HCT116 (cell line): Measurements from ENCODE around the gene MAP4K4. TPM values are rescaled to one million over a fixed set of nuclear protein-coding genes. Genes with fewer than 3 reads are reported as not detected.

Experiments
- ATAC-seq: fragments of 200-7000 bp; cut with Tn5 transposase; 2 replicates; pipeline ENCODE4 v1.9.1; 2020; ENCODE audit warnings: mild to moderate bottlenecking, moderate library complexity
- BruUV-seq: library from RNA; stranded (reverse); fragments of 400-500 nt; replicated peaks from 2 replicates; lab custom pipeline; 2021; lab: Mats Ljungman, UMichigan
- CTCF ChIA-PET: fragments of 300-600 bp; sonication (Branson Sonifier 250); formaldehyde crosslinking; loops from one replicate; lab custom pipeline; 2021; ENCODE audit warnings: antibody characterized with exemption; lab: Charles Lee
- POLR2A ChIA-PET: fragments of 300-600, 350-600 bp; sonication (Branson Sonifier 250); formaldehyde crosslinking; loops from one replicate; lab custom pipeline; 2021; ENCODE audit warnings: antibody characterized with exemption; lab: Charles Lee
- RAD21 ChIA-PET, 2 experiments: fragments of 300-600 bp; sonication (Branson Sonifier 250); formaldehyde crosslinking; loops; one replicate each; lab custom pipeline; 2023; ENCODE audit warnings: low total read pairs in 2 of 2; ENCODE audit not compliant: uncharacterized antibody in 2 of 2, unreplicated experiment in 2 of 2, low non-redundant PET in 1 of 2; lab: Charles Lee
- DNase-seq: peaks from one replicate; pipeline ENCODE4 v3.0.0-alpha.2; 2010; ENCODE audit warnings: low read depth, low spot score
- H2AFZ ChIP-seq: fragments of 200-600 bp; shearing (Covaris generic), sonication (generic); 2 replicates; pipeline ENCODE4 v1.6.1; 2017; ENCODE audit warnings: low read depth, mixed run types, mixed read lengths, antibody characterized with exemption, low read length; ENCODE audit not compliant: poor library complexity, severe bottlenecking
- H3K27ac ChIP-seq: 2 replicates; pipeline ENCODE4 v1.5.1; 2012; ENCODE audit warnings: low read depth, low read length
- H3K27me3 ChIP-seq: fragments of 200-600 bp; sonication (generic); 2 replicates; pipeline ENCODE4 v1.6.1; 2016; ENCODE audit warnings: mixed run types, low read length, mixed read lengths; ENCODE audit not compliant: insufficient read depth
- H3K36me3 ChIP-seq, 2 experiments: fragments of 200-500 bp in 1 of 2; fragments of 200-600 bp in 1 of 2; sonication (Bioruptor generic) in 1 of 2; sonication (generic) in 1 of 2; 2 replicates each; pipeline versions ENCODE4 v1.5.1 to v1.6.1; 2014 to 2016; ENCODE audit warnings: low read length in 2 of 2, inconsistent platforms in 1 of 2, mixed read lengths in 1 of 2, mixed run types in 1 of 2; ENCODE audit not compliant: insufficient read depth in 2 of 2, control insufficient read depth in 1 of 2
- H3K4me1 ChIP-seq, 2 experiments: fragments of 200-600 bp in 1 of 2; sonication (generic) in 1 of 2; 2 replicates each; pipeline versions ENCODE4 v1.5.1 to v1.6.1; 2012 to 2017; ENCODE audit warnings: low read length in 2 of 2, inconsistent platforms in 1 of 2, mild to moderate bottlenecking in 1 of 2, mixed read lengths in 1 of 2, mixed run types in 1 of 2, moderate library complexity in 1 of 2; ENCODE audit not compliant: insufficient read depth in 2 of 2, control insufficient read depth in 1 of 2
- H3K4me2 ChIP-seq: fragments of 200-600 bp; sonication (generic); 2 replicates; pipeline ENCODE4 v1.6.1; 2017; ENCODE audit warnings: mixed run types, low read length, mixed read lengths
- H3K4me3 ChIP-seq, 2 experiments: fragments of 200-600 bp in 1 of 2; sonication (generic) in 1 of 2; replicated peaks in 1 of 2; 2 replicates each; pipeline ENCODE4 v1.5.1; 2011 to 2016; ENCODE audit warnings: low read length in 2 of 2, control low read depth in 1 of 2, low read depth in 1 of 2, mild to moderate bottlenecking in 1 of 2, mixed read lengths in 1 of 2, mixed run types in 1 of 2
- H3K79me2 ChIP-seq: fragments of 200-600 bp; sonication (generic); 2 replicates; pipeline ENCODE4 v1.6.1; 2017; ENCODE audit warnings: mild to moderate bottlenecking, mixed run types, low read length, moderate library complexity, mixed read lengths; ENCODE audit not compliant: insufficient read depth
- H3K9ac ChIP-seq: fragments of 200-600 bp; sonication (generic); 2 replicates; pipeline ENCODE4 v1.6.1; 2016; ENCODE audit warnings: low read length, mixed read lengths
- H3K9me2 ChIP-seq: fragments of 200-600 bp; sonication (generic), shearing (Covaris generic); 2 replicates; pipeline ENCODE4 v1.6.1; 2017; ENCODE audit warnings: mixed run types, mild to moderate bottlenecking, moderate library complexity; ENCODE audit not compliant: insufficient read depth
- H3K9me3 ChIP-seq, 2 experiments: fragments of 200-500 bp in 1 of 2; fragments of 200-600 bp in 1 of 2; sonication (Bioruptor generic) in 1 of 2; sonication (generic) in 1 of 2; 2 replicates each; pipeline ENCODE4 v1.6.1; 2014 to 2017; ENCODE audit warnings: low read length in 2 of 2, mixed read lengths in 2 of 2, inconsistent platforms in 1 of 2, low read depth in 1 of 2, mild to moderate bottlenecking in 1 of 2, mixed run types in 1 of 2, moderate library complexity in 1 of 2; ENCODE audit not compliant: control insufficient read depth in 1 of 2, insufficient read depth in 1 of 2
- H4K20me1 ChIP-seq: fragments of 200-600 bp; sonication (generic), shearing (Covaris generic); 2 replicates; pipeline ENCODE4 v1.6.1; 2017; ENCODE audit warnings: mixed run types, mild to moderate bottlenecking, moderate library complexity; ENCODE audit not compliant: insufficient read depth
- ATF3 ChIP-seq: IDR thresholded peaks from 2 replicates; pipeline ENCODE4 v1.6.1; 2012
- CEBPB ChIP-seq: IDR thresholded peaks from 2 replicates; pipeline ENCODE4 v1.6.1; 2012; ENCODE audit warnings: low read depth
- EZH2 ChIP-seq: fragments of 200-600 bp; sonication (generic); IDR thresholded peaks from 2 replicates; pipeline ENCODE4 v1.6.1; 2017; ENCODE audit warnings: antibody characterized with exemption, mixed run types
- POLR2AphosphoS5 ChIP-seq: IDR thresholded peaks from 2 replicates; pipeline ENCODE4 v1.6.1; 2011; ENCODE audit warnings: mild to moderate bottlenecking, low read depth, low read length, moderate library complexity
- SIN3A ChIP-seq: IDR thresholded peaks from 2 replicates; pipeline ENCODE4 v1.6.1; 2012; ENCODE audit warnings: low read depth
- SP1 ChIP-seq: IDR thresholded peaks from 2 replicates; pipeline ENCODE4 v1.6.1; 2012; ENCODE audit warnings: low read depth
- TCF7L2 ChIP-seq: IDR thresholded peaks from 2 replicates; pipeline ENCODE4 v1.7.0; 2011; ENCODE audit warnings: borderline replicate concordance, inconsistent platforms; ENCODE audit not compliant: insufficient read depth, insufficient read length; ENCODE audit errors: extremely low read depth
- intact Hi-C: fragments of 100-400 bp; cut with micrococcal nuclease; formaldehyde crosslinking; loops from 2 replicates; pipeline ENCODE4 v1.10.0; 2022
- total RNA-seq: library from RNA; stranded (reverse); gene quantifications from one replicate; pipeline ENCODE4 v1.2.1, GENCODE V29; 2021; ENCODE audit not compliant: unreplicated experiment
- TF ChIP-seq, protein P1 (sequence below), 3 experiments: fragments of 200-600 bp in 1 of 3; sonication (generic) in 1 of 3; IDR thresholded peaks in 2 of 3; conservative IDR thresholded peaks in 1 of 3; 2 replicates each; pipeline ENCODE4 v1.5.1; 2012 to 2017; ENCODE audit warnings: low read depth in 2 of 3, low read length in 2 of 3, antibody characterized with exemption in 1 of 3, borderline replicate concordance in 1 of 3, control low read depth in 1 of 3, mild to moderate bottlenecking in 1 of 3, mixed read lengths in 1 of 3, mixed run types in 1 of 3, moderate library complexity in 1 of 3; ENCODE audit not compliant: insufficient read depth in 1 of 3
- TF ChIP-seq, protein P2 (sequence below): IDR thresholded peaks from 2 replicates; pipeline ENCODE4 v1.6.1; 2012

The MAP4K4 gene
- total RNA-seq, 1 experiment from 2014 or later = 62.3 TPM

- no peaks in the 10 kb centered on the region for H3K79me2 ChIP-seq
- H3K9ac ChIP-seq = no peak overlapping the region
- intact Hi-C loops = no loop called here
- H4K20me1 ChIP-seq = no peaks in the 10 kb centered on the region
- CTCF ChIA-PET = no interaction called here
- POLR2A ChIA-PET = no interaction called here
- no peak overlapping the region for H2AFZ ChIP-seq
- H3K27me3 ChIP-seq = no peaks in the 10 kb centered on the region
- ATAC-seq = no peak
- H3K9me2 ChIP-seq = no peaks in the 10 kb centered on the region
- H3K27ac ChIP-seq = no peak overlapping the region
- TF ChIP-seq POLR2AphosphoS5 (no peak), EZH2 (no peak), CEBPB (no peak), TCF7L2 (no peak), SIN3A (no peak), ATF3 (no peak), SP1 (no peak)
- TF ChIP-seq, protein P1, sequence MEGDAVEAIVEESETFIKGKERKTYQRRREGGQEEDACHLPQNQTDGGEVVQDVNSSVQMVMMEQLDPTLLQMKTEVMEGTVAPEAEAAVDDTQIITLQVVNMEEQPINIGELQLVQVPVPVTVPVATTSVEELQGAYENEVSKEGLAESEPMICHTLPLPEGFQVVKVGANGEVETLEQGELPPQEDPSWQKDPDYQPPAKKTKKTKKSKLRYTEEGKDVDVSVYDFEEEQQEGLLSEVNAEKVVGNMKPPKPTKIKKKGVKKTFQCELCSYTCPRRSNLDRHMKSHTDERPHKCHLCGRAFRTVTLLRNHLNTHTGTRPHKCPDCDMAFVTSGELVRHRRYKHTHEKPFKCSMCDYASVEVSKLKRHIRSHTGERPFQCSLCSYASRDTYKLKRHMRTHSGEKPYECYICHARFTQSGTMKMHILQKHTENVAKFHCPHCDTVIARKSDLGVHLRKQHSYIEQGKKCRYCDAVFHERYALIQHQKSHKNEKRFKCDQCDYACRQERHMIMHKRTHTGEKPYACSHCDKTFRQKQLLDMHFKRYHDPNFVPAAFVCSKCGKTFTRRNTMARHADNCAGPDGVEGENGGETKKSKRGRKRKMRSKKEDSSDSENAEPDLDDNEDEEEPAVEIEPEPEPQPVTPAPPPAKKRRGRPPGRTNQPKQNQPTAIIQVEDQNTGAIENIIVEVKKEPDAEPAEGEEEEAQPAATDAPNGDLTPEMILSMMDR (IDR thresholded peaks at IDR 0.05 in 2 of 3, conservative IDR thresholded peaks at IDR 0.05 in 1 of 3; ENCODE audit: borderline replicate concordance in 1 of 3, insufficient read depth in 1 of 3, low read depth in 2 of 3, low read length in 2 of 3) = no peak
- TF ChIP-seq, protein P2, sequence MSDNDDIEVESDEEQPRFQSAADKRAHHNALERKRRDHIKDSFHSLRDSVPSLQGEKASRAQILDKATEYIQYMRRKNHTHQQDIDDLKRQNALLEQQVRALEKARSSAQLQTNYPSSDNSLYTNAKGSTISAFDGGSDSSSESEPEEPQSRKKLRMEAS = no peak
- RAD21 ChIA-PET = no interaction called here
- peaks cover 0 to 6% of the 10 kb centered on the region in 2 experiments; a peak in 2 of 4 replicates for H3K36me3 ChIP-seq
- H3K4me2 ChIP-seq = no peak overlapping the region
- no TSS peak for BruUV-seq
- no peak for DNase-seq
- no peaks in the 10 kb centered on the region for H3K9me3 ChIP-seq
- H3K4me3 ChIP-seq = no peak overlapping the region
- H3K4me1 ChIP-seq = no peaks in the 10 kb centered on the region
Observed at GRCh38 chr2:101858910-101859309, 161.4 kb downstream of the MAP4K4 start.
